LNCAP (cell line): Measurements from ENCODE around the gene SKAP1.

ENCODE experiments used
- CTCF ChIP-seq: fragments of 450-650 bp; IDR thresholded peaks from 2 replicates; pipeline ENCODE4 v1.5.1; 2017; ENCODE audit warnings: mild to moderate bottlenecking

The SKAP1 gene

DNA sequence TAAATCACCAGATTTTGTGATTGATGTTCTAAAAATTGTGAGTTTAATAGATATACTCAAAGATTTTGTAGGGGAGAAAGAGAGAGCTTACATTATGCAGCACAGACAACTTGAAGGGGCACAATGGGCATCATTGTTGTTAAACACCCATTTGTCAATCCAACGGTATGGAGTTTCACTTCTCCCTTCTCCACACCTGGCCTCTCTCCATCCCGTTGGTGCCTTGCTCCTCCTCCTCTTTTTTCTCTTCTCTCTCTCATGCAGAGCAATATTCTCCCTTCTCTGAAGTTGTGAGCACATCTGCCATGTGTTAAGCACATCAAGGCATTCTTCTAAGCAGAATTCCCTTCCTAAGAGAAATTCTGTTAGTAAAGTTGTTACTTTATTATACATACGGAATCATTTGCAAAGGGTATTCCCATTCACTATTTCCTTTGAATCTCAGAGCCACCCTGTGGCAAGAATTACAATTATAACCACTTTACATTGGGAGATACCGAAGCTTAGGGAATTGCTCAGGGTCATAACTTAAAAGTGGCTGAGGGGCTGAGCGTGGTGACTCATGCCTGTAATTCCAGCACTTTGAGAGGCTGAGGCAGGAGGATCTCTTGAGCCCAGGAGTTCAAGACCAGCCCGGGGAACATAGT, 40.5 kb upstream of the SKAP1 start:
- TF ChIP-seq CTCF: no peak

DNA sequence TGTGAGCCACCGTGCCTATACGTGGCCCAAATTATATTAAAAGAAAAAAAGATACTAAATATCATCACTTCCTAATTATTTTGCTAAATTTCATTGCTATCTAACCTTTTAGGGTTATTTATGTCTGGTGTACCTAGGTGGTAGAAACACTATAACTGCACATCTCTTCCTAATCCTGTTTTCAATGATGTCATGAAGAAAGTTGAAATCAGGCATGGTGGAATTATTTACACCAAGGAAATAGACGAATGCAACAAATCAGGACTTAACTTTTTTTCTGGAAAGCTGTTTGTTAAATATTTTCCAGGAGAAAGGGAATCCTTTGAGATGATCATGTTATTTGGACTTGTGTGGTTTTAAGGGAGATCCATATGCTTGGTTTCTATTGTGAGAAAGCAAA, 39.2 kb upstream of the SKAP1 start:
- no peak for TF ChIP-seq CTCF

DNA sequence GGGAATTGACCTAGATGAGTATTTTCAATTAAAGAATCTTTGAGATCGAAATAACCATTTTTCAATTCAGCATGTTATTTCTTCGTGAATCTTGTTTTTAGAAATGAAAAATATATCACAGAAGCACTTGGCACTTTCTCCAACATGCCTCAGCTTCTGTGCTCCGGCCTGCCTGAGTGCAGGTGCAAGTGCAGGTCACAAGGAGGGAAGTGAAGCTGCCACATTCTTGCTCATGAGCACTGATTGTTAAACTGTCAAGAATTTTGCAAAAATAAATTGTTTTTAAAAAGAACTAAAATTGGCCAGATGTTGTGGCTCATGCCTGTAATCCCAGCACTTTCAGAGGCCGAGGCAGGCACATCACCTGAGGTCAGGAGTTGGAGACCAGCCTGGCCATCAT, 38.3 kb upstream of the SKAP1 start:
- no peak for TF ChIP-seq CTCF

GRCh38 chr17:48465884-48466283, 35.9 kb upstream of the SKAP1 start:
- no peak for TF ChIP-seq CTCF

GRCh38 chr17:48463526-48463925, 33.5 kb upstream of the SKAP1 start:
- no peak for TF ChIP-seq CTCF

DNA sequence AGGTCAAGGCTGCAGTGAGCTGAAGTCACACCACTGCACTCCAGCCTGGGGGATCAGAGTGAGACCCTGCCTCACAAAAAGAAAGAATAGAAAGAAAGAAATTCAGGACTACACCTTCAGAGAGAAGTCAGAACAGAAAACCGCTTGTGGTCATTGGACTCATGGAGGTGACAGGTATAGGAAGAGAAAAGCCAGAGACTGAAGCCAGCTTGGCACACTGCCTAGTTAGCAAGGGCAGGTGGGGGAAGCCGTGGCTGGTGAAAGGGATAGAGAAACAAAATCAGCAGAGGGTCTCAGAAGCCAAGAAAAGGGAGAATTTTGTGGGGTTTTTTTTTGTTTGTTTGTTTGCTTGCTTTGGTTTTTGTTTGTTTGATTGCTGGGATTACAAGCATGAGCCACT, 32.9 kb upstream of the SKAP1 start:
- TF ChIP-seq CTCF: no peak

DNA sequence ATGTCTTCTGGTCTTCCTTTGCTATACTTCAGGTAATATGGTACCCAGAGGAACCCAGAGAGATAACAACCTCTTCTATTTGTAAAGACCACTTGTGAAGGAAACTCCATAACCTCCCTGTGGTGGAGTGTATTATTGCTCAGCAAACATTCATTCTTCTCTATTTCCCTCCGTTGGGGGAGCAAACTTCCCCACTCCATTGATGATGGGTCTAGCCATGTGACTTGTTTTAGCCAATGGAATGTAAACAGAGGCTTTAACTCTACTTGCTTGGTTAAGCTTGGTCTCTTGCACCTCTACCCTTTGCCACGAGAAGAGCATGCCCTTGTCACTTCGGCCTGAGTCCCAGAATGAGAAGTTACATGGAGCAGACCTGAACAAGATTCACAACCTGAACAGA, 30.0 kb upstream of the SKAP1 start:
- no peak for TF ChIP-seq CTCF
